ENCODE measurements around the gene SELENON.

SELENON gene

GRCh38 chr1:25793585-25794170 lies 6.3 kb upstream of the SELENON start:
- DNase-seq: no peak

GRCh38 chr1:25794325-25794724 lies 5.7 kb upstream of the SELENON start:
- DNase-seq: no peak

DNA sequence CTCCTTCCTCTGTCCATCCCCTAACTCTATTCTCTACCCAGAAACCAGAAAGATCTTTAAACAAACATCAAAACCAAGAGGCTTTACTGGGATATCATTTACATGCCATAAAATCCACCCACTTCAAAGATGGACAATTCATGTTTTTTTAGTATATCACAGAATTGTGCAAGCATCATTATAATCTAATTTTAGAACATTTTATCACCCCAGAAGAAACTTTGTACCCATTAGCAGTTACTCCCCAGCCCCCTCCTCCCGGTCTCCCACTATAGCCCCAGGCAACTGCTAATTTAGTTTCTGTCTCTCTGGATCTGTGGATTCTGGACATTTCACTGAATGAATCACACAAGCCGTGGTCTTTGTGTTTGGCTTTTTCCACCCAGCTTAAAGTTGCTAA lies 4.8 kb upstream of the SELENON start:
- DNase-seq: no peak

- peak in 4 of 51 donors; percentile 48 to 71 (median 58) for DNase-seq
Measured at GRCh38 chr1:25795946-25796810, 3.8 kb upstream of the SELENON start.

- peak in 48 of 51 donors; percentile 15 to 86 (median 52) for DNase-seq
Measured at GRCh38 chr1:25796811-25797458, 3.1 kb upstream of the SELENON start.

DNA sequence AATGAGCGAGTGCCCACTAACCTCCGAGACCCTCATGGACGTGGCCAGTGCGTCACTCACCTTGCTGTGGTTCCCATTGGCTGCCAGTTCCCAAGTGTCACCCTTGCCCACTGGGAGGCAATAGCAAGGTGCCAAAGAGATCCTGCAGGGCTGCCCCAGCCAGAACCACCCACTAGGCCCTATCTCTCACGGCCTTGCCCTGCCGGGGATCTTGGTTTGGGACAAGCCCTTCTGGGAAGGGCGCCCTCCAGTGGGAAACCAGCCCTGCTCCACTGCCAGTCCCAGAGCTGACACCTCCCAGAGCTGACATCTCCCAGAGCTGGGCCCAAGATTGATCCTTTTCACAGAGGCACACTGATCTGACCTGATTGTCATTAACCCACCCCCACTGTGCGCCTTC lies 2.1 kb upstream of the SELENON start:
- DNase-seq: no peak

- no peak for DNase-seq
Measured at GRCh38 chr1:25798666-25799351, 1.2 kb upstream of the SELENON start.

GRCh38 chr1:25799352-25799934 lies 550 bp upstream of the SELENON start:
- peak in 1 of 51 donors; percentile 39 for DNase-seq

- DNase-seq: peak in 3 of 51 donors; percentile 41 to 51 (median 42)
Measured at GRCh38 chr1:25800703-25801377, 847 bp downstream of the SELENON start.

DNA sequence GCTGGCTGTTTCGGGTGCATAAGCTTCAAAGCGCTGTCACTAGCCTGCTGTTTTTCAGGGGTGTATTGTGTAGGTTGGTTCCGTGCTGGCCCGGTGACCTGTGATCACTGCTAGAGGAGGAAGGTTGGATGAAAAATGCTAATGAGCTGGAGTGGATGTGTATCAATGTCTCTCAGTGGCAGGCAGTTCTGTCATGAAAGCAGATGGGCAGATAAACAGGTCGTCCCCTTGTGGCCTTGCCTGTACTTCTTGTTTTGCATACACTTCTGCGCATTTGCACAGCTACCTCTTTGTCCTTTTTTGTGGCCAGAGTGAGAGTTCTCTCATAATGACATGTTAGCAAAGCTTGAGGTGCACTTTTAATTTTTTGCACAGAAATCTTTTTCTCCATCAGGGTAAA lies 2.9 kb downstream of the SELENON start:
- no peak for DNase-seq

- no peak for DNase-seq
Measured at GRCh38 chr1:25803368-25803767, 3.4 kb downstream of the SELENON start.

DNA sequence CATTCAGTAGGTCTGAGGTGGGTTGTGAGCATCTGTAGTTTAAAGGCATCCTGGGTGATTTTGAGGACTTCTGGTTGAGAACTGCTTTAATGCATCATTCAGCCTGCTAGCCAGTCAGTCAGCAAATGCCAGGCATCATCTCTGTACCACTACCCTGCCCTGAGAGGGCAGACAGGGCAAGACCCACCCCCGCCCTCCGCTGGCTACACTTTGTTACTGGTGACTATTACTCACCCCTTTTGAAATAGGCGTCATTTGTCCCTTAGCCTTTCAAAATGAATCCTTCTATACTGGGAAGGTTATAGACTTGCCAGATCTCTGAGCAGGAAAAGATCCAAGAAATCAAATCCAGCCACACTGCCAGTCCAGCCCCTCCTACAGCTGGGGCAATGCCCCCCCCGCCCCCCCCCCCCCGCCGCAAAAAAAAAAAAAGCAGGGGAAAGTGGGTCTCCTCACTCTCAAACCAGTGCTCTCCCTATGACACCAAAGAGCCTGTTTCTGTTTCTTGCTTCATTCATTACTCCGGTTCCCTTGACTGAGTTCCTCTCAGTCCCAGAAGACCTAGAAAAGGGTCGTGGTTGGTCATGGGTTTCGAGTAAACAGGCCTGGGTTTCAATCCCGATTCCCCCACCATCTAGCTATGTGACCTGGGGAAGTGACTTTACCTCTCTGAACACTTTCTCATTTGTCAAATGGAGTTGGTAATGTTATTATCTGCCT lies 4.4 kb downstream of the SELENON start:
- DNase-seq: no peak

DNA sequence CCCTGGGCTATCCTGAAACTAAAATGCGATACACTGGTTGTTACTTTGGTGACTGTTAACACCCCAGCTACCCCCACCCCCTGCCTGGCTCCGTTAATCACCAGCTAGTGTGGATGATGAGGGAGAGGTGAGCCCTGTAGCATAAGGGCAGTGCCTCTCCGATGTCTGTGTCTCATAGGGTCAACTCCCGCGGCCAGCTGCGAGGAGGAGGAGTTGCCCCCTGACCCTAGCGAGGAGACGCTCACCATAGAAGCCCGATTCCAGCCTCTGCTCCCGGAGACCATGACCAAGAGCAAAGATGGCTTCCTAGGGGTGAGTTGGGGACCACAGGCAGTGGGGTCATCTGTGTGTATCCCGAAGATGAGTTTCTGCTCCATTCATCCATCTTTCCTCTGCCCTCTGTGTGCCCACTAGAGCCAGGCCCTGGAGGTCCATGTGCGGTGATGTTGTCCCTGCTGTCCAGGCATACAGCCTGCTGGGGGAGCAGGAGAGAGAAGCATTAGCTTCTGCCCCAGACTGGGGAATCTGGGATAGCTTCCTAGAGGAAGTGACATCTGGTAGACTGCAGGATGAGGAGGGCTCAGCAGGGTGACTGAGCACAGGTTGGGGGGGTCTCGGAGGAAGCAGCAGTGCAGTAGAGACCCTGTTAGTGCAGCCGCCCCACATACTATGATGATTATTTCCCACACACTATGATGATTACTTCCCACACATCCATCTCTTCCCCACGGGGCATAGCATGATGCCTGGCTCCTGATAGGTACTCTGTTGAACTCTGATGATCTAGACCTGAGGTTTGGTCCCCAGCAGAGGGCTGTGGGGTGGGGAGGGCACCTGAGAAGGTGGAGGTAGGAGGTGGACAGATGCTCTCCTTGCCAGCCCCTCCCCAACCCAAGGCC lies 5.2 kb downstream of the SELENON start:
- DNase-seq: no peak

GRCh38 chr1:25805863-25806225 lies 5.9 kb downstream of the SELENON start:
- peak in 38 of 51 donors; percentile 8 to 83 (median 53) for DNase-seq

DNA sequence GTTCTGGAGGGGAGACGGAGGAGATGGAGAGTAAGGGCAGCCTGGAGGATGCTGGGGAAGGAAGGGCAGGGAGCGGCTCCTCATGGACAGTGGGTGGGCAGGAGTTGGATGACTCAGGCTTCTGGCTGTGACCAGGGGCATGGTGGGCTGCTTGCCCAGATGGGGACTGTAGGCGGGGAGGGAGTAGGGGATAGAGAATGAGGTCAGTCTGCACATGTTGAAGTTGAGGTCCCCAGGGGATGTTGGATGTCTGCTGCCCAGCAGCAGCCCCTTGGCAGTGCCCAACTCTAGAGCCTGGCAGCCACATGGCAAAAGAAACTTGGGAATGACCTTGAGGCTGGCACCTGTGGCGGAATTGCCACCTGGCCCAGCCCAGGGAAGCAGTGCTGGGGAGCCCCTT lies 6.4 kb downstream of the SELENON start:
- peak in 17 of 51 donors; percentile 10 to 75 (median 34) for DNase-seq

GRCh38 chr1:25807480-25808390 lies 7.7 kb downstream of the SELENON start:
- no peak for DNase-seq

DNA sequence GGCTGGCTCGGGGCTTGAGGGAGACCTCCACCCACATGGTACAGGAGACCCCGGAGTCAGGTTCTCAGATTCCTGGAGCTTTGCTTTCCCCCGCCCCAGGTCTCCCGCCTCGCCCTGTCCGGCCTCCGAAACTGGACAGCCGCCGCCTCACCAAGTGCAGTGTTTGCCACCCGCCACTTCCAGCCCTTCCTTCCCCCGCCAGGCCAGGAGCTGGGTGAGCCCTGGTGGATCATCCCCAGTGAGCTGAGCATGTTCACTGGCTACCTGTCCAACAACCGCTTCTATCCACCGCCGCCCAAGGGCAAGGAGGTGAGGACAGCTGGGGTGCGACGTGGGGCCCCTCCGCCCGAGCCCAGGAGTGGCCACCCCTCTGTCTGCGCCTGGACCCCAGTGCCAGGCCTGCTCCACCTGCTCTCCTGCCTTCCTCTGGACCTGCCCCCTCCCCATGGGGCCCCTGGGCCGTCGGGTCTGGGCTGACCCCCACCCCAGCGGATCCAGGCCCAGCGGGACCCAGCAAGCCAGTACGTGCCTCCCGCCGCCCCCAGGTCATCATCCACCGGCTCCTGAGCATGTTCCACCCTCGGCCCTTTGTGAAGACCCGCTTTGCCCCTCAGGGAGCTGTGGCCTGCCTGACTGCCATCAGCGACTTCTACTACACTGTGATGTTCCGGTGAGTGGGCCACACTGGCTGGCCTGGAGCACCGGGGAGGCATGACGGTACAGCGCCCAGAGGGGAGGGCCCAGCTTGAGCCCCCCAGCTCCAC lies 8.7 kb downstream of the SELENON start:
- no peak for DNase-seq

All from hypothalamus (tissue), 51 donors.